A673 (cell line): ENCODE data around the gene MIPOL1. TPM values are rescaled to one million over a fixed set of nuclear protein-coding genes. Genes with fewer than 3 reads are reported as not detected.

Experiments
- BruUV-seq: library from RNA; stranded (reverse); fragments of 400-500 nt; replicated peaks from 2 replicates; lab custom pipeline; 2021; lab: Mats Ljungman, UMichigan
- CTCF ChIA-PET: fragments of 300-600 bp; sonication (Branson Sonifier 250); formaldehyde crosslinking; loops from one replicate; lab custom pipeline; 2022; ENCODE audit warnings: antibody characterized with exemption; lab: Charles Lee
- POLR2A ChIA-PET: fragments of 300-600 bp; sonication (Branson Sonifier 250); formaldehyde crosslinking; loops from one replicate; lab custom pipeline; 2022; ENCODE audit warnings: antibody characterized with exemption; ENCODE audit not compliant: low non-redundant PET; lab: Charles Lee
- DNase-seq: peaks from one replicate; pipeline ENCODE4 v3.0.0-alpha.2; 2015; ENCODE audit warnings: low spot score
- H3K27ac ChIP-seq: fragments of 200-600 bp; sonication (generic); 2 replicates; pipeline ENCODE4 v1.5.1; 2016; ENCODE audit warnings: mixed run types, low read depth, mild to moderate bottlenecking, mixed read lengths, antibody characterized with exemption, low read length; ENCODE audit not compliant: poor library complexity, severe bottlenecking
- H3K27me3 ChIP-seq: fragments of 200-600 bp; sonication (generic); replicated peaks from 2 replicates; pipeline ENCODE4 v1.6.1; 2017; ENCODE audit warnings: mixed run types, low read depth, mild to moderate bottlenecking, mixed read lengths, antibody characterized with exemption, low read length; ENCODE audit not compliant: insufficient read depth, poor library complexity
- H3K36me3 ChIP-seq: fragments of 200-600 bp; sonication (generic); 2 replicates; pipeline ENCODE4 v1.6.1; 2016; ENCODE audit warnings: mixed run types, mild to moderate bottlenecking, mixed read lengths, antibody characterized with exemption, low read length; ENCODE audit not compliant: insufficient read depth, poor library complexity, severe bottlenecking
- H3K4me1 ChIP-seq: fragments of 200-600 bp; sonication (generic); 2 replicates; pipeline ENCODE4 v1.6.1; 2017; ENCODE audit warnings: mixed run types, mild to moderate bottlenecking, mixed read lengths, antibody characterized with exemption, low read length; ENCODE audit not compliant: insufficient read depth, poor library complexity, severe bottlenecking
- H3K4me3 ChIP-seq: fragments of 200-600 bp; sonication (generic); 2 replicates; pipeline ENCODE4 v1.5.1; 2016; ENCODE audit warnings: low read depth, mixed run types, mild to moderate bottlenecking, mixed read lengths, low read length; ENCODE audit not compliant: poor library complexity, severe bottlenecking
- H3K9me3 ChIP-seq: fragments of 200-600 bp; sonication (generic); 2 replicates; pipeline ENCODE4 v1.6.1; 2016; ENCODE audit warnings: mixed run types, low read depth, mild to moderate bottlenecking, mixed read lengths, antibody characterized with exemption, low read length; ENCODE audit not compliant: poor library complexity, severe bottlenecking
- CTCF ChIP-seq: fragments of 300-800, 200-600 bp; sonication (generic); conservative IDR thresholded peaks from 2 replicates; pipeline ENCODE4 v1.5.1; 2017; ENCODE audit warnings: low read depth, mild to moderate bottlenecking, antibody characterized with exemption, low read length, moderate library complexity, mixed read lengths
- EZH2 ChIP-seq: fragments of 200-600 bp; sonication (generic); IDR thresholded peaks from 2 replicates; pipeline ENCODE4 v1.6.1; 2017; ENCODE audit warnings: borderline replicate concordance, low read depth, mild to moderate bottlenecking, mixed read lengths, antibody characterized with exemption, low read length; ENCODE audit not compliant: poor library complexity, severe bottlenecking
- intact Hi-C: fragments of 100-400 bp; cut with micrococcal nuclease; formaldehyde crosslinking; loops from one replicate; pipeline ENCODE4 v1.10.0; 2022; ENCODE audit not compliant: unreplicated experiment
- total RNA-seq: library from RNA; stranded (reverse); gene quantifications from 2 replicates; pipeline ENCODE4 v1.2.3, GENCODE V29; 2021

MIPOL1 gene
- total RNA-seq, 1 experiment from 2014 or later: 15.0 TPM

GRCh38 chr14:37397941-37398215 is 200.1 kb downstream of the MIPOL1 start:
- no peak for TF ChIP-seq CTCF
- no peak for TF ChIP-seq EZH2
- Histone ChIP-seq H3K4me1 (no peaks in the 10 kb centered on the region), H3K27me3 (no peaks in the 10 kb centered on the region), H3K36me3 (no peaks in the 10 kb centered on the region), H3K27ac (no peak overlapping the region), H3K4me3 (no peak overlapping the region), H3K9me3 (no peaks in the 10 kb centered on the region)
- POLR2A ChIA-PET: no interaction called here
- CTCF ChIA-PET: no interaction called here
- BruUV-seq: no TSS peak
- intact Hi-C loops: no loop called here
- no peak for DNase-seq

DNA sequence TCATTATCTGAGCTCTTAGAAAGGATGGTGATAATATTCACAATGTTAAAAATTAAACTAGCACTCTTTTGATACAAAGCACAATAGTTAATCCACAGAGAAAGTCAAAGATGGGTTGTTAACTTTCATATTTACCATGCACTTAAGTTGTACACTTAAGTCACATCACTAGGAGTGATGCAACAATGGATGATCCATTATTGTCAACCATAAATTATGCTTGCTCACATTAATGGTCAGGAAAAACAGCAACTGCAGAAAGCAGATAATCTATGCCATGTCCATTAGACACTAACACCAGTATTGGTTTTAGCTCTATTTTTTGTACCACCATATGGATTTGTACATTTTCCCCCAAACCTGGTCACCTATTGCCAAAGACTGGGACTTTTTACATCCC is 201.8 kb downstream of the MIPOL1 start:
- TF ChIP-seq CTCF: no peak
- intact Hi-C loops: no loop called here
- no TSS peak for BruUV-seq
- ChIA-PET CTCF (no interaction called here), POLR2A (no interaction called here)
- H3K27me3 ChIP-seq: no peaks in the 10 kb centered on the region
- DNase-seq: no peak
- no peaks in the 10 kb centered on the region for H3K9me3 ChIP-seq
- H3K36me3 ChIP-seq: no peaks in the 10 kb centered on the region
- no peak overlapping the region for H3K4me3 ChIP-seq
- no peak overlapping the region for H3K27ac ChIP-seq
- no peaks in the 10 kb centered on the region for H3K4me1 ChIP-seq

GRCh38 chr14:37401093-37401492 is 203.4 kb downstream of the MIPOL1 start:
- ChIA-PET CTCF (no interaction called here), POLR2A (no interaction called here)
- Histone ChIP-seq H3K36me3 (no peaks in the 10 kb centered on the region), H3K4me1 (no peaks in the 10 kb centered on the region), H3K27me3 (no peaks in the 10 kb centered on the region), H3K27ac (no peak overlapping the region), H3K4me3 (no peak overlapping the region), H3K9me3 (no peaks in the 10 kb centered on the region)
- no TSS peak for BruUV-seq
- intact Hi-C loops: no loop called here
- TF ChIP-seq EZH2 (no peak), CTCF (no peak)
- no peak for DNase-seq
